Smooth muscle cell (in vitro differentiated cells): ENCODE results near the gene RELB. TPM values are rescaled to one million over a fixed set of nuclear protein-coding genes. Genes with fewer than 3 reads are reported as not detected.

ENCODE experiments used
- DNase-seq: peaks from one replicate; lab custom pipeline; 2025; ENCODE audit not compliant: unreplicated experiment; lab: John Stamatoyannopoulos, UW
- H2AFZ ChIP-seq: fragments of 200-600 bp; sonication (generic); 2 replicates; pipeline ENCODE4 v1.6.0; 2016; ENCODE audit warnings: antibody characterized with exemption, low read depth, mild to moderate bottlenecking
- H3F3A ChIP-seq: fragments of 200-600 bp; sonication (generic); 2 replicates; pipeline ENCODE4 v1.6.0; 2017; ENCODE audit warnings: antibody characterized with exemption, low read depth
- H3K27ac ChIP-seq: fragments of 200-600 bp; sonication (generic); 2 replicates; pipeline ENCODE4 v1.5.1; 2016; ENCODE audit warnings: low read depth, mild to moderate bottlenecking
- H3K27me3 ChIP-seq: fragments of 200-600 bp; sonication (generic); 2 replicates; pipeline ENCODE4 v1.6.1; 2016; ENCODE audit warnings: low read depth, mild to moderate bottlenecking
- H3K36me3 ChIP-seq: fragments of 200-600 bp; sonication (generic); 2 replicates; pipeline ENCODE4 v1.5.1; 2016; ENCODE audit warnings: low read depth
- H3K4me1 ChIP-seq: fragments of 200-600 bp; sonication (generic); 2 replicates; pipeline ENCODE4 v1.5.1; 2016; ENCODE audit warnings: low read depth
- H3K4me2 ChIP-seq: fragments of 200-600 bp; sonication (generic); 2 replicates; pipeline ENCODE4 v1.6.0; 2016; ENCODE audit warnings: mild to moderate bottlenecking
- H3K4me3 ChIP-seq: fragments of 200-600 bp; sonication (generic); 2 replicates; pipeline ENCODE4 v1.5.1; 2016; ENCODE audit warnings: mild to moderate bottlenecking
- H3K79me2 ChIP-seq: fragments of 200-600 bp; sonication (generic); 2 replicates; pipeline ENCODE4 v1.6.0; 2016; ENCODE audit warnings: low read depth, mild to moderate bottlenecking
- H3K9ac ChIP-seq: fragments of 200-600 bp; sonication (generic); 2 replicates; pipeline ENCODE4 v1.6.0; 2016; ENCODE audit warnings: low read depth
- H3K9me3 ChIP-seq: fragments of 200-600 bp; sonication (generic); replicated peaks from 2 replicates; pipeline ENCODE4 v1.5.1; 2016; ENCODE audit warnings: low read depth
- H4K20me1 ChIP-seq: fragments of 200-600 bp; sonication (generic); 2 replicates; pipeline ENCODE4 v1.6.0; 2016; ENCODE audit warnings: low read depth
- WGBS: methylation state at CpG from one replicate; pipeline ENCODE4 v1.1.7; 2016; ENCODE audit warnings: low lambda C conversion rate; 5-methylcytosine and 5-hydroxymethylcytosine counted together
- polyA plus RNA-seq: library from polyadenylated mRNA; unstranded; fragments of >200 nt; fragmentation: Nextera tagmentation; extraction: Ambion mirVana; gene quantifications from 2 replicates; pipeline ENCODE4 v1.2.1, GENCODE V29; 2016
- total RNA-seq: library from RNA; depleted of rRNA; stranded (reverse); fragments of >200 nt; gene quantifications from 2 replicates; pipeline ENCODE4 v1.2.3, GENCODE V29; 2014
- TF ChIP-seq, protein P1 (sequence below): fragments of 200-600 bp; sonication (generic); IDR thresholded peaks from 2 replicates; pipeline ENCODE4 v1.5.1; 2017; ENCODE audit warnings: borderline replicate concordance, mild to moderate bottlenecking, antibody characterized with exemption; ENCODE audit not compliant: insufficient read depth, poor library complexity, severe bottlenecking

RELB gene
- total and polyA plus RNA-seq, 2 experiments from 2014 or later = 11.2 to 27.1 TPM

DNA sequence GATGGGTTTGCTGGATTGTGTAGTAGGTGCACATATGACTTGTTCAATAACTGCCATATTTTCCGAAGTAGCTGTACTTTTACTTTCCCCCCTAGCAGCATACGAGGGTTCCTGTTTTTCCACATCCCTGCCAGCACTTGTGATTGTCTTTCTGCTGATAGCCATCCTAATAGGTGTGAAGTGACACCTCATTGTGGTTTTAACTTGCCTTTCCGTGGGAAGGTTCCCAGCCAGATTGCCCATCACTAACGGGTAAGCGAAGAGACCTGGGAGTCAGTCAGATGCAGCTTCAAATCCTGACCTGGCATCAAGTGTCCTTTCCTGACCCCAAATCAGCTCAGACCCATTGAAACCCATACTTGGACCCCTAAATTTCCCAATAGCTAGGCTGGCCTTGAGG lies 41.6 kb upstream of the RELB start:
- no peak overlapping the region for H2AFZ ChIP-seq
- WGBS = 93% methylated on average over 5 of the region's 5 CpGs
- H3K27ac ChIP-seq = no peak overlapping the region
- no peak overlapping the region for H3K4me3 ChIP-seq
- peaks cover 2% of the 10 kb centered on the region for H3K36me3 ChIP-seq
- H3K4me2 ChIP-seq = no peak overlapping the region
- H3K4me1 ChIP-seq = peaks cover 11% of the 10 kb centered on the region
- peaks cover 69% of the 10 kb centered on the region for H3K79me2 ChIP-seq
- H3K9me3 ChIP-seq = no peaks in the 10 kb centered on the region
- H4K20me1 ChIP-seq = peaks cover 70% of the 10 kb centered on the region
- no peaks in the 10 kb centered on the region for H3K27me3 ChIP-seq
- H3F3A ChIP-seq = no peaks in the 10 kb centered on the region
- TF ChIP-seq, protein P1, sequence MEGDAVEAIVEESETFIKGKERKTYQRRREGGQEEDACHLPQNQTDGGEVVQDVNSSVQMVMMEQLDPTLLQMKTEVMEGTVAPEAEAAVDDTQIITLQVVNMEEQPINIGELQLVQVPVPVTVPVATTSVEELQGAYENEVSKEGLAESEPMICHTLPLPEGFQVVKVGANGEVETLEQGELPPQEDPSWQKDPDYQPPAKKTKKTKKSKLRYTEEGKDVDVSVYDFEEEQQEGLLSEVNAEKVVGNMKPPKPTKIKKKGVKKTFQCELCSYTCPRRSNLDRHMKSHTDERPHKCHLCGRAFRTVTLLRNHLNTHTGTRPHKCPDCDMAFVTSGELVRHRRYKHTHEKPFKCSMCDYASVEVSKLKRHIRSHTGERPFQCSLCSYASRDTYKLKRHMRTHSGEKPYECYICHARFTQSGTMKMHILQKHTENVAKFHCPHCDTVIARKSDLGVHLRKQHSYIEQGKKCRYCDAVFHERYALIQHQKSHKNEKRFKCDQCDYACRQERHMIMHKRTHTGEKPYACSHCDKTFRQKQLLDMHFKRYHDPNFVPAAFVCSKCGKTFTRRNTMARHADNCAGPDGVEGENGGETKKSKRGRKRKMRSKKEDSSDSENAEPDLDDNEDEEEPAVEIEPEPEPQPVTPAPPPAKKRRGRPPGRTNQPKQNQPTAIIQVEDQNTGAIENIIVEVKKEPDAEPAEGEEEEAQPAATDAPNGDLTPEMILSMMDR = no peak
- no peak for DNase-seq
- no peak overlapping the region for H3K9ac ChIP-seq

DNA sequence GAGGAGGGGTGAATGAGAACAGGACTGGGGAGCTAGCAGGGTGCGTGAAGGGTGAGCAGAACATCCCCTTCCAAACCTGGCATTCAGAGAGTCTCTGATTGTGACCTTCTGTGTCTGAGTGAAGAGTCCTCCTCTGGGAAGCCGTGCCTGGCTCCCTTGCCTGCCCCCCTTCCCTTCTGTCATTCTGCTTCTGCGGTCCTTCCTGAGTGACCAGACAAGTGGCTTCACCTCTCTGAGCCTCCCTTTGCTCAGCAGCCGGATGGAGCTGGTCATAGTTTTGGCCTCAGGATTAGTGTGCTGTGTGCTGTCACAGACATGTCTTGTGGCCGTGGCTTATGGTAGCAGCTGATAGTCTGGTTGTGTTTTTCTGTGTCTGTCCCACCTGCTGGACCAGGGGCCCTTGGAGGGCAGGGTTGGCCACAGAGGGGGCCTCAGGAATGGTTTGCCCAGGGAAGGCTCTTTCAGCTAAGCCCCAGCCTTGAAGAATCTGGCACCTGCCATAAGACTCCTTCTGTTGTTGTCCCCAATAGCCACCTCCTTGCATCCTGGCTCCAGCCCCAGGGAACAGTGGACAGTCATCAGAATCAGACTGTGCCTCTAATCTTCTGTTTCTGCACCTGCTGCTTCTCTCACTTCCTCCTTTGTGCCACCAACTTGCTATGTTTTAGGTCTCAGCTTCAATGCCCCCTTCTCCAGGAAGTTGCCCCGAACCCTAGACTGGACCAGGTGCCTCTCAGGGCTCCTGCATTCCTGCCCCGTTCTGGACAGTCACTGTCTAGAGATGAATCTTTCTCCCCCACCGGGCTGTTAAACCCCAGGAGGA lies 40.1 kb upstream of the RELB start:
- Histone ChIP-seq H3K27ac (no peak overlapping the region), H3F3A (no peaks in the 10 kb centered on the region), H4K20me1 (peaks cover 77% of the 10 kb centered on the region), H3K9ac (no peak overlapping the region), H3K4me2 (no peak overlapping the region), H3K4me1 (peaks cover 8% of the 10 kb centered on the region), H3K9me3 (no peaks in the 10 kb centered on the region), H3K79me2 (peaks cover 66% of the 10 kb centered on the region), H3K27me3 (no peaks in the 10 kb centered on the region), H3K4me3 (no peak overlapping the region), H2AFZ (no peak overlapping the region), H3K36me3 (peaks cover 5% of the 10 kb centered on the region)
- DNase-seq = no peak
- TF ChIP-seq, protein P1 = no peak
- WGBS = 93% methylated on average over 8 of the region's 8 CpGs

DNA sequence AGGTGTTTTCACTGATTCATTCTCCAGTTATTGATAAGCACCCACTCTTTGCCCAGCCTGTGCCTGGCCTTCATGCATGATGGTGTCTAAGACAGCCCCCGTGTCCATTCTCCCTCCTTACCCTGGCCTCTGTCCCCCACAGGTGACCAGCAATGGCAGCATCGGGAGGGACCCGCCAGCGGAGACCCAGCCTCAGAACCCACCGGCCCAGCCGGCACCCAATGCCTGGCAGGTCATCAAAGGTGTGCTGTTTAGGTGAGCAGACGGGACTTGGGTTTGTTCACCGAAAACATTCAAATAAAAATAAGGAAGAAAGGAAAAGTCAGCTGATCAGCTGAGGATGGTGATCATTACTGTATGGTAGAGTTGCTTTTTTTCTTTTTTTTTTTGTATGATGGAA lies 39.4 kb upstream of the RELB start:
- peaks cover 5% of the 10 kb centered on the region for H3K36me3 ChIP-seq
- no peaks in the 10 kb centered on the region for H3K9me3 ChIP-seq
- H3K27ac ChIP-seq = no peak overlapping the region
- H3K4me1 ChIP-seq = peaks cover 1% of the 10 kb centered on the region
- H3F3A ChIP-seq = no peaks in the 10 kb centered on the region
- H3K79me2 ChIP-seq = peaks cover 59% of the 10 kb centered on the region
- WGBS = 97% methylated on average over 8 of the region's 8 CpGs
- TF ChIP-seq, protein P1 = no peak
- DNase-seq = no peak
- H3K4me3 ChIP-seq = no peak overlapping the region
- H4K20me1 ChIP-seq = peaks cover 70% of the 10 kb centered on the region
- no peak overlapping the region for H3K9ac ChIP-seq
- H3K27me3 ChIP-seq = no peaks in the 10 kb centered on the region
- no peak overlapping the region for H2AFZ ChIP-seq
- no peak overlapping the region for H3K4me2 ChIP-seq

DNA sequence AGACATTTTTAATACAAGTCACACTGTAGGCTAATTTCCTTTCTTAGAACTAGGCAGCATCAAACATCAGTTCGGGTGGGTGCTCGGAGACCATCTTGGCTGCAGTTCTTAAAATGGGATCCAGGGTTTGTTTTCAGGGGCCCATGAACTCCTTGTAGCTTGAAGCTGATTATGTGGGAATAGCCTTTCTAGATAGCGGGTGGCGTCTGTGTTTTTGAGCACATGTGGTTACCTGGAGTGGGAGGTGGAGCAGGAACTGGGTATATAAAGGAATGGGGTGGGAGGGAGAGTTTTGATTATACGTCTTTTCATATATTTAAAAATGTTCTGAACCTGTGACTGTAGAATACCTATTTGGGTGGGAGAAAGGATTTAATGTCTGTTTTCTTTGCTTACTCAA lies 33.1 kb upstream of the RELB start:
- H3K36me3 ChIP-seq = peaks cover 5% of the 10 kb centered on the region
- H3K9ac ChIP-seq = no peak overlapping the region
- H3K79me2 ChIP-seq = peaks cover 8% of the 10 kb centered on the region
- H3K9me3 ChIP-seq = no peaks in the 10 kb centered on the region
- H3F3A ChIP-seq = no peaks in the 10 kb centered on the region
- no peaks in the 10 kb centered on the region for H3K27me3 ChIP-seq
- no peak overlapping the region for H2AFZ ChIP-seq
- no peak overlapping the region for H3K4me2 ChIP-seq
- H4K20me1 ChIP-seq = peaks cover 41% of the 10 kb centered on the region
- WGBS = 98% methylated on average over 5 of the region's 5 CpGs
- H3K4me3 ChIP-seq = no peak overlapping the region
- TF ChIP-seq, protein P1 = no peak
- no peak for DNase-seq
- H3K4me1 ChIP-seq = no peaks in the 10 kb centered on the region
- no peak overlapping the region for H3K27ac ChIP-seq
